ENCODE results near the gene KLHL4.

DNA sequence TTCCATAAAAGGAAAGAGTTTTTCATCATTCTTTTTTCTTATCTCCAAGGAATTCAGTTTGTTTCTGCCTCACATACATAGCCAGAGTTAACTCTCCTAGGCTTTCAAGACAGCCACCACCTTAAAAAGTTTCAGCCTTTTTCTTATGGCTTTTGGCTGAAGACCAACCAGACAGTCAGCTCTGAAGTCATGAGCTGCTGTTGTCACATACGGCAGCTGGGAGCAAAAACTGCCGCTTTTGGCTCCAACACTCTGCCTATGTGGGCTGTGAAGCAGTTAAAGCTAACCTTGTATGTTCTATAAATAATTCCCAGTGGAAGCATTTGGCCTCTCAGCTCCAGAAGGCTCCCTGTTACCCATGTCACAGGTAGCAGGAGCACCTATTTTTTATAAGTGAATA, 104.1 kb downstream of the KLHL4 start:
- TF ChIP-seq CTCF (conservative IDR thresholded peaks at IDR 0.05 in 1 of 2, IDR thresholded peaks at IDR 0.05 in 1 of 2; ENCODE audit: low read depth in 1 of 2, low read length in 2 of 2) (no peak), EZH2 (IDR thresholded peaks at IDR 0.05; ENCODE audit: low read length, missing control alignments) (no peak)
